CD1c-positive myeloid dendritic cell (primary cell): ENCODE data around the gene KLHDC10.
A peak's percentile ranks its signal among the peaks of the same experiment; 100 is the strongest.
"Not testable (repeated sequence)": the region's sequence is repeated elsewhere in the genome, so short reads cannot be mapped to it uniquely, and the experiment has no call there.

Experiments
- DNase-seq: peaks from one replicate; pipeline ENCODE4 v3.0.0-alpha.2; 2016; ENCODE audit errors: extremely low spot score

The KLHDC10 gene

GRCh38 chr7:130079846-130080394, 9.6 kb downstream of the KLHDC10 start:
- DNase-seq, result no peak

GRCh38 chr7:130083497-130083896, 13.2 kb downstream of the KLHDC10 start:
- DNase-seq, result not testable (repeated sequence)

DNA sequence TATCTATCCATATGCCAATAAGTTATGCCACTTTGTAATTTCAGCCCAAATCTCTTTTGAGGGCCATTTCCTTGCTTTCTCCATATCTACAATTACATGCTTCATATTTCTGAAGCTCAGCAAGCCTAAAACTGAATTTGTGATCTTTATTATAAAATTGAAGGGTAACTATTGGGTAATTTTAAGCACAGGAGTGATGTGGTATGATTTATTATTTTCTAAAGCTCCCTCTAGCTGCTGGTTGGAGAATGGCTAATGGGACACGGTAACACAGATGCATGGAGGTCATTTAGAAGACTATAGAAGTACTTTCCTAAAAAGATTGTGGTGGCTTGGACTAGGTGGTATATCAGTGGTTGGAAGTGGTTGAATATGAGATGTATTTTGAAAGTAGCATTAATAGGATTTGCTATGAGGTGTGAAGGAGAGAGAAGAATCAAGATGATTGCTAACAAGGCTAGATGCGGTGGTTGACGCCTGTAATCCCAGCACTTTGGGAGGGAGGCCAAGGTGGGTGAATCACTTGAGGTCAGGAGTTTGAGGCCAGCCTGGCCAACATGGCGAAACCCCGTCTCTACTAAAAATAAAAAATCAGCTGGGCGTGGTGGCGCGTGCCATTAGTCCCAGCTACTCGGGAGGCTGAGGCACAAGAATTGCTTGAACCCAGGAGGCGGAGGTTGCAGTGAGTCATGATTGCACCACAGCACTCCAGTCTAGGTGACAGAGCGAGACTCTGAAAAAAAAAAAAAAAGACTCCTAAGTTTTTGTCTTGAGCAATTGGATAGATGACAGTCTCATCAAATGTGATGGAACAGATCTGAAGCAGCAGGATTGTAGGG, 13.9 kb downstream of the KLHDC10 start:
- peak; percentile 23 for DNase-seq

- not testable (repeated sequence) for DNase-seq
These were observed 14.9 kb downstream of the KLHDC10 start for GRCh38 chr7:130085235-130085634.

DNA sequence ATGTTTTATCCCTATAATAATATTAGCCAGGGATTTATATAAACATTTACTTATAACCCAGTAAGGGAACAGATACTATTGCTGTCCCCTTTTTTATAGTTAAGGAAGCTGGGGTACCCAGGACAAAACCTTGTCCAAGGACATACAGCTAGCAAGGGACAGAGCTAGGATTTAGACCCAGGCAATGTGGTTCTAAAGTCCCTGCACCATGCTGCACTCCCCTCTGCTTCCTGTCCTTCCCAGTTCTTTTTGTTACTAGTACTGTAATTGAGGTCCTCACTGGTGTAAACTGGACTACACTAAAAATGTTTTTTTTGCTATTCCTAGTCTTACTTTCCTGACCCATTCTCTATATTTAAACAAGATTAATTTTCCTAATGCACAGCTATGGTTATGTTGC, 16.6 kb downstream of the KLHDC10 start:
- no peak for DNase-seq

DNA sequence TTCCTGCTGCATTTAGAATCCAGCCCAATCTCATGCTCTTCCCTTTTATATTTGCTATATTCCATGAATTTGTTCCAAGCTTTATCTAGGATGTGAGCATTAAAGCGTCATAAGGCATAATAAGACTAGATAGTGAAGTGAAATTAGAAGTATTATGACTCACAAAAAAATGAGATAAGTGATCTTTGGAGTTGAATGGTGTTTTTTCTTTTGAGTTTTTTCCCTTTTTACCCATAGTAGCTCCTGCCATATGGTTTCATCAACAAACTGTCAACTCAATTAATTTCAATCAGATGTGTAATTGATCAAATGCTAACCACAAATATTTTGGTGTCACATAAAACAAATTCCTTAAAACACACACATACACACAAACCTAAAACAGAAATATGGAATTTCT, 17.0 kb downstream of the KLHDC10 start:
- DNase-seq, result no peak

DNA sequence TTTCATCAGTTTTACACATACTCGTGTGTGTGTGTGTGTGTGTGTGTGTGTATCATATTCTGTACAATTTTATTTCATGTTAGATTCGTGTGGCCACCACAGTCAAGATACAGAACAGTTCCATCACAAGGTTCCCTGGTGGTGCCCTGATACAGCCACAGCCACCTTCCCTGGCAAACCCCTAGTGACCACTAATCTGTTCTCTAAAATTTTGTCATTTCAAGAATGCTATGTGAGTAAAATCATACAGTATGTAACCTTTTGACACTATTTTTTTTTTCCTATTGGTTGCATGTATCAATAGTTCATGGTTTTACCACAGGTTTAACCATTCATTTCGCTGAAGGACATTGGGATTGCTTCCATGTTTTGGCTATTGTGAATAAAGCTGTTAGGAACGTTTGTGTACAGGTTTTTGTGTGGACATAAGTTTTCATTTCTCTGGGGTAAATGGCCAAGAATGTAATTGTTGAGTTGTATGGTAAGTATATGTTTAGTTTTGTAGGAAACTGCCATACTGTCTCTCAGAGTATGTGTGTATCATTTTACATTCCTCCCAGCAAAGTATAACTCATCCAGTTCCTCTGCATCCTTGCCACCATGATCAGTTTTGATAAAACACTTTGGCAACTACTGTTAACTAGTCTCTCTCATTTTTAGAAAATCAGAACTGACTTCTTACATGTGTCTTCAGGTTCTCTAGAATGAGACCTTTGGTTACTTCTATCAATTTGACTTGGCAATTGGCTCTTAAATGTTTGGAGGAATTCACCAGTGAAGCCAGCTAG, 20.6 kb downstream of the KLHDC10 start:
- DNase-seq, result no peak

- peak; percentile 8 for DNase-seq
These were observed 21.7 kb downstream of the KLHDC10 start for GRCh38 chr7:130091999-130092398.

DNA sequence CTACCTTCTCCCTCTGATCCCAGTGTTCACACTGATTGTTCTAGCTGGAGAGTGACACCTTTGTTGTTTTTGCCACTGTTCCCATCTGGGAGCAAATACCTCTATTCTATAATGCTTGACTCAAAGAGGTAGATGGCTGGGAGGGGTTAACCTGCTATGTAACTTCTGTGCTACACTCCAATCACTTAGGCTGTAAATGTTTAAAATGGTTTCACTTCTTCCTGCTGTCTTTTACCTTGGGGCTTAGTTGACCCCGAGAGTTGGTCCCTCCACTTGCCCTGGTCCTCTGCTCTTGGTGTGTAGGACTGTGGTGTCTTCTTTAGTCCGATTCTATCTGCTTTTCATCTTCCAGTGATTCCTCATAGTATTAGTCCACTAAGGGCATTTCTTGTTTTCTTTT, 22.3 kb downstream of the KLHDC10 start:
- DNase-seq, result no peak

GRCh38 chr7:130095812-130096211, 25.5 kb downstream of the KLHDC10 start:
- no peak for DNase-seq

DNA sequence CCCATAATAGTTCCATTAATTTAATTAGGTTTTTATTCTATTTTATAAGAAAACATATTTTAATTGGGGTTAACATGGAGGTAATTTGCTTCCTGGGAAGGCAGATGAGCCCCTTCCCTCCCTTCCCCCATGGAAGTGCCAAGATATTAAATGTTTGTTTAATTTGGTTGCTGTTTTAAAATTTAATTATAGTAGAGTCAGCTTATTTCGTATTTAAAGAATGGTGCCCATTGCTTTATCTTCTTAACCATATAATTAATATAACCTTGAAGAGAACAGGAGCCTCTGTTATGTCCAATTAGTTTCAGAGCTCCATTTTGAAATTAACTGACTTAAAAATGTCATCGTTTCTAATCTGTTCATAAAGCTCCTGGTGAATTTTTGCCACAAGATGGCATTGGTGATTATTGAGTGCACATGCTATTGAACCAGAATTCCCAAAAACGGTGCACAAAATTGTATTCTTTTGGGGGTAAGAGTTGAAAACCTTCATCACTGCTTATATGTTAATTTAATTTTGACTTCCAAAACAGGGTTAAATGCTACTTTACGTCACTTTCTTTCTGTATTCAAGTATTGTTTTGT, 26.0 kb downstream of the KLHDC10 start:
- no peak for DNase-seq

DNA sequence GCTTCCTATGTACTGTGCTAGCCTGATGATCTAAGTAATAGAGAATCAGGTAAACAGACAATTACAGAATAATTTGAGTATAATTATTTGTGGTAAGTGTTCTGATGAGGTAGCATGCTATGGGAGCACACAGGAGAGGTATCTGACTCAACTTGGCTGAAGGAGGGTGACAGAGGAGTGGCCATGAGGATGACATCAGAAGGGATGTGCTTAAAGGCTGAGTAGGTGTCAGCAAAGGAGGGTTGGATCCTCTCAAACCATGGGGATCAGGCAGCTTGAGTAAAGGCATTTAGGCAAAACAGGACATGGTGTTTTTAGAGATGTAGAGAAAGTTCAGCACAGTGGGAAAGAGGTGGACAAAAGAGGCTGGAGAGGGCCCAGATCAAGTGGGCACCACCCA, 29.0 kb downstream of the KLHDC10 start:
- DNase-seq, result no peak

- DNase-seq, result no peak
These were observed 32.3 kb downstream of the KLHDC10 start for GRCh38 chr7:130102588-130102987.

DNA sequence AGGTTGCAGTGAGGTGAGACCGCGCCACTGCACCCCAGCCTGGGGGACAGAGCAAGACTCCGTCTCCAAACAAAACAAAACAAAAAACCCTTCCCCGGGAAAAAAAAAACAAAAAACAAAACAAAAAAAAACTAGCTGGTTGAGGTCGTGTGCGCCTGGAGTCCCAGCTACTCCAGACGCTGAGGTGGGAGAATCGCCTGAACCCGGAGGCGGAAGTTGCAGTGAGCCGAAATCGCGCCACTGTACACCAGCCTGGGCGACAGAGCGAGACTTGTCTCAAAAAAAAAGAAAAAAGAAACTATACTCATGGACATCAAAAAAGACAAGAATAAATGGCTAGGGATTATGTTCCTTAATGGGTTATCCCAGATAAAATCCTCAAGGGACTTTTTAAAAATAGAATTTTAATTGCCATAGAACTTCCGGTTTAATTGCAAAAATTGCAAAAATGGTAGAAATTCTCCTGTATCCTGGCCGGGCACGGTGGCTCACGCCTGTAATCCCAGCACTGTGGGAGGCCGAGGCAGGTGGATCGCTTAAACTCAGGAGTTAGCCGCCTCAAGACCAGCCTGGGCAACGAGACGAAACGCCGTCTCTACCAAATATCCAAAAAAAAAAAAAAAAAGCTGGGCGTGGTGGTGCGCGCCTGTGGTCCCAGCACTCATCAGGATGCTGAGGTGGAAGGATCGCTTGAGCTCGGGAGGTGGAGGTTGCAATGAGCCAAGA, 37.8 kb downstream of the KLHDC10 start:
- no peak for DNase-seq

GRCh38 chr7:130108809-130109208, 38.5 kb downstream of the KLHDC10 start:
- DNase-seq, result no peak

DNA sequence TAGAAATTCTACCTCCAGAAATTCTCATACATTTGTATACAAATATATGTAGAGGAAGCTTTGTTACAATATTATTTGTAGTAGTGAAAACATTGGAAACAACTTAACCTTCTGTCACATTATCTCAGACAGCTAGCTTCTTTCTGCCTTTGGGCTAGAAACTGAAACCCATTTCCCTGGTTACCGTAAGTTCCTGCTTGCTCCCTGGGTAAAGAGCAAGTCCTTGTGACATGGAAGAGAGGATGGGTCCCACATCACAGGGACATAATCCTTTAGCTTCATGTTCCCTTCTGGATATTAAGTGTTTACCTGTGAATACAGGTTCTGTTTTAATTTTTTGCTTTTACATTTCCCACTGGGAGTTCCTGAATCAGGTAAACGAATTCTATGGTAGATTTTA, 41.8 kb downstream of the KLHDC10 start:
- no peak for DNase-seq

GRCh38 chr7:130112662-130113425, 42.5 kb downstream of the KLHDC10 start:
- no peak for DNase-seq

GRCh38 chr7:130113426-130113805, 43.1 kb downstream of the KLHDC10 start:
- not testable (repeated sequence) for DNase-seq

GRCh38 chr7:130113887-130114286, 43.6 kb downstream of the KLHDC10 start:
- DNase-seq, result no peak

GRCh38 chr7:130114374-130114773, 44.0 kb downstream of the KLHDC10 start:
- DNase-seq, result no peak

DNA sequence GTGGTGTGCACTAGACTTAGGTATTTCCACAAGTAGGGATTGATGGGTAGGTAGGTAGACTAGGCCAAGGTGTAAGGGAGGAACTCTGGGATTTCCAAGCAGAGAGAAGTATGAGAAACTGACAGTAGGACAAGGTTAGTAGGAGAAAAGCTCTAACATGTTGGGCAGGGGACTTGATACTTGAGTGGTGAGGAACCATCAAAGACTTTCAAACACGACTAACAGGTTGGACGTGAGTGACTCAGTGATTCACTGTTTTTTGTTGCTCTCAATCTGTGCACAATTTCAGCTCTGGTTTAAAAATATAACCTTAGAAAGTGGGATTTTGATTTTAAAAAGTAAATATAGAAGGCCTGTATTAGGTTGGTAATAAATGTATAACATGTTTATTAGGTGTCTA, 44.4 kb downstream of the KLHDC10 start:
- no peak for DNase-seq
